ENCODE results near the gene CD248. TPM values are rescaled to one million over a fixed set of nuclear protein-coding genes. Genes with fewer than 3 reads are reported as not detected.

The CD248 gene
- total RNA-seq, 2 donors from 2014 or later = 22.9 to 32.4 TPM

- Histone ChIP-seq H3K9me3 (no peaks in the 10 kb centered on the region), H3K27ac (no peak overlapping the region), H3K4me1 (ENCODE audit: control insufficient read depth in 1 of 2, low read depth in 2 of 2) (peaks cover 7 to 24% of the 10 kb centered on the region in 2 donors), H3K36me3 (peaks cover 4% of the 10 kb centered on the region), H3K27me3 (replicated peaks; ENCODE audit: insufficient read depth) (no peaks in the 10 kb centered on the region), H3K4me3 (no peak overlapping the region)
- no peak for TF ChIP-seq CTCF (IDR thresholded peaks at IDR 0.05)
- ATAC-seq (ENCODE audit: insufficient number of reproducible peaks, low FRiP score, low read depth) = no peak
- DNase-seq (ENCODE audit: low spot score) = no peak
Observed at GRCh38 chr11:66281776-66282467, 34.9 kb downstream of the CD248 start.

GRCh38 chr11:66281001-66281400 lies 35.8 kb downstream of the CD248 start:
- peaks cover 7 to 21% of the 10 kb centered on the region in 2 donors for H3K4me1 ChIP-seq (ENCODE audit: control insufficient read depth in 1 of 2, low read depth in 2 of 2)
- no peak overlapping the region for H3K4me3 ChIP-seq
- no peaks in the 10 kb centered on the region for H3K9me3 ChIP-seq
- peaks cover 7% of the 10 kb centered on the region for H3K36me3 ChIP-seq
- no peaks in the 10 kb centered on the region for H3K27me3 ChIP-seq (replicated peaks; ENCODE audit: insufficient read depth)
- no peak overlapping the region for H3K27ac ChIP-seq
- DNase-seq (ENCODE audit: low spot score) = no peak
- no peak for ATAC-seq (ENCODE audit: insufficient number of reproducible peaks, low FRiP score, low read depth)
- no peak for TF ChIP-seq CTCF (IDR thresholded peaks at IDR 0.05)

- H3K4me1 ChIP-seq (ENCODE audit: control insufficient read depth in 1 of 2, low read depth in 2 of 2) = peaks cover 7 to 21% of the 10 kb centered on the region in 2 donors
- no peak for TF ChIP-seq CTCF (IDR thresholded peaks at IDR 0.05)
- DNase-seq (ENCODE audit: low spot score) (no peak), ATAC-seq (ENCODE audit: insufficient number of reproducible peaks, low FRiP score, low read depth) (no peak)
- no peak overlapping the region for H3K27ac ChIP-seq
- no peaks in the 10 kb centered on the region for H3K9me3 ChIP-seq
- no peak overlapping the region for H3K4me3 ChIP-seq
- H3K36me3 ChIP-seq = peaks cover 12% of the 10 kb centered on the region
- H3K27me3 ChIP-seq (replicated peaks; ENCODE audit: insufficient read depth) = no peaks in the 10 kb centered on the region
Observed at GRCh38 chr11:66280428-66280827, 36.4 kb downstream of the CD248 start.

GRCh38 chr11:66279092-66279734 lies 37.6 kb downstream of the CD248 start:
- H3K4me3 ChIP-seq = no peak overlapping the region
- ATAC-seq (ENCODE audit: insufficient number of reproducible peaks, low FRiP score, low read depth) (no peak), DNase-seq (ENCODE audit: low spot score) (no peak)
- no peaks in the 10 kb centered on the region for H3K9me3 ChIP-seq
- TF ChIP-seq CTCF (IDR thresholded peaks at IDR 0.05) = no peak
- peaks cover 7 to 17% of the 10 kb centered on the region in 2 donors for H3K4me1 ChIP-seq (ENCODE audit: control insufficient read depth in 1 of 2, low read depth in 2 of 2)
- peaks cover 20% of the 10 kb centered on the region for H3K36me3 ChIP-seq
- no peak overlapping the region for H3K27ac ChIP-seq
- no peaks in the 10 kb centered on the region for H3K27me3 ChIP-seq (replicated peaks; ENCODE audit: insufficient read depth)

GRCh38 chr11:66278363-66279091 lies 38.3 kb downstream of the CD248 start:
- Histone ChIP-seq H3K27ac (no peak overlapping the region), H3K9me3 (no peaks in the 10 kb centered on the region), H3K27me3 (replicated peaks; ENCODE audit: insufficient read depth) (no peaks in the 10 kb centered on the region), H3K4me3 (peak overlapping the region; percentile 11), H3K4me1 (ENCODE audit: control insufficient read depth in 1 of 2, low read depth in 2 of 2) (peaks cover 7 to 17% of the 10 kb centered on the region in 2 donors), H3K36me3 (peaks cover 27% of the 10 kb centered on the region)
- ATAC-seq (ENCODE audit: insufficient number of reproducible peaks, low FRiP score, low read depth) (no peak), DNase-seq (ENCODE audit: low spot score) (no peak)
- no peak for TF ChIP-seq CTCF (IDR thresholded peaks at IDR 0.05)
